GM21381 (cell line): ENCODE results near the gene TMEM108.
A peak's percentile ranks its signal among the peaks of the same experiment; 100 is the strongest.

Source experiments
- ATAC-seq: cut with Tn5 transposase; IDR thresholded peaks from one replicate; pipeline ENCODE4 v1.9.1; 2021; ENCODE audit warnings: mild to moderate bottlenecking, moderate library complexity; ENCODE audit not compliant: unreplicated experiment

Gene TMEM108

DNA sequence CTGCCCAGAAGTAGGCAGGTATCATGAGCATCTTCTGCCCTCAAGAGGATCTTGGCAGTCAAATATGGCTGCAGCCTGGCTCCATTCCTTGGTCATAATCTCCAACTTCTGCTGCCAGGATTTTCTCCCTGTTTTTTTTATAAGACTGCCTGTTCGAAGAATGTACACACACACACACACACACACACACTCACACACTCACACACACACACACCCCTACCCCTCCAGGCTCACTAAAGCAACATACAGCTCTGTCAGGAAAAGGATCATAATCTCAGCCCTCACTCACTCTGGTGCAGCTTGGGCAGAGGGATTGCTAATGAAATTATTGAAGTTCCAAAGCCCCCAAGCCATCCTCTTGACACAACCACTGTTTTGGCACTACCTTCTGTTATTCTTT is 232.4 kb downstream of the TMEM108 start:
- ATAC-seq = no peak

DNA sequence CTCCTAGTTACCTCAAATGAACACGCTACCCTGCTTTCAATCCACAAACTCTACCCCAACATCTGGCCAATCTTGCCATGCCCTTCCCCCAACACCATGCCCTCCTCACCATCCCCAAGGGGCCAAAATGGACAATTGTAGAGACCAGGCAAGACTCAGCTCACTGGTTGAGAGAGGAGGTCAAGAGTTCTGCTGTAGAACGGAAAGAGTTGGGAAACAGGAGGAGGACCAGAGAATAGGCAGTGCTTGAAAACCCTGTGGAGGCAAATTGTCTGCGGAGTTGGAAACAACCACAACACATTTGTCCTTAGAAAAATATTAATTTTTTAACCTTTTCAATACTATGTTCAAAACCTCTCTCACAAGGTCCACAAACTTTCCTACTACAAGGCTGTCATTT is 232.9 kb downstream of the TMEM108 start:
- no peak for ATAC-seq

DNA sequence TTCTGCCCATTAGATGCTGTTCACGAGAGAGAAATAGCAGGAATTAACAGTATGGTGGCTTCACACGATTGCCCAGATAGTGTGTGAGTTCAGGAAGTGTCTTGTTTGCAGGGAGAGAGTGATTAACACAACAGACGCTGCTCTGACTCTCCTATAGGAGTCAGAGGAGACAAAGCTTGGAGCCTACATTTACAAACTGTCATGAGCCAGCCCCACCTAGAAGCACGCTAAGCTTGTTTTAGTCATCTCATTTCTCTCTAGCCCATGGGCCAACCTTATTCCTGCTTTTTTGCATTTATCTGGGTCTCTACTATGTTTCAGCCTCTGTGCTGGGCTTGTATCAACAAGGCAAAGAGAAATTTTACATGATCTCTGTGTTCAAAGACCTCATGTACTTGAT is 233.3 kb downstream of the TMEM108 start:
- no peak for ATAC-seq

DNA sequence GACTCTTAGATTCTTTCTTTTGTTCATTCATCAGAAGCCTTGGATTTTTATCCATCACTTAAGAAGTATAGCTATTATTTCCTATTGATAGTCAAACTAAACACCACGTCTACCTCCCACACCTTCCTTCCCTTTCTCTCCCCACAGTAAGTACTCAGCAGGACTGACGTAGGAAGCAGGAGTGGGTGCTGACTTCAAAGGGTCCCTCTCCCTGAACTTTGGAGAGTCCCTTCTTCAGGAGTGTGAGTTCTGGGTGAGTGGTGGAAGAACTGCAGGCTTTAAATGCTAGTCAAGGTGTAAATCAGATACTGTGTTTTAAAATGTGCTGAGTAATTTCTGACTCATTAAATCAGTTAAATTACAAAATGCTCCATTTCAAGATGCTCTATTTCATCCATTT is 235.2 kb downstream of the TMEM108 start:
- no peak for ATAC-seq

DNA sequence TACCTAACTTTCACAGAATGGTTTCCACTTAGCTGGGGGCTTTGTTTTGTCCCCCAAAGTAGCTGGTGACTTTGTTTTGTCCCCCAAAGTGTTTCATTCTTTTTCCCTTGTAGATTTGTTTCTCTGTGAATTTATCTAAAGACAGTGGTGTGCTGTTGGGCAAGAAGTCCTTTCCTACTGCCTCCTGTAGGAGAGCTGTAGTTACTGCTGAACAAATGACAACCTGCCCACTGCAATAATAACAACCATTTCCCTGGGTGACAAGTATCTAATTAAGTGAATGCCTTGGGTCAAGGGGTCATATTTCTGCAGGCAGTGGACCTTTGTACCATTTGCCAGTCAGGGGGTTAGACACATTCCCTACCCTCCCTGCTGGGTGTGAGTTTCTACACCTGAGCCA is 236.3 kb downstream of the TMEM108 start:
- no peak for ATAC-seq

DNA sequence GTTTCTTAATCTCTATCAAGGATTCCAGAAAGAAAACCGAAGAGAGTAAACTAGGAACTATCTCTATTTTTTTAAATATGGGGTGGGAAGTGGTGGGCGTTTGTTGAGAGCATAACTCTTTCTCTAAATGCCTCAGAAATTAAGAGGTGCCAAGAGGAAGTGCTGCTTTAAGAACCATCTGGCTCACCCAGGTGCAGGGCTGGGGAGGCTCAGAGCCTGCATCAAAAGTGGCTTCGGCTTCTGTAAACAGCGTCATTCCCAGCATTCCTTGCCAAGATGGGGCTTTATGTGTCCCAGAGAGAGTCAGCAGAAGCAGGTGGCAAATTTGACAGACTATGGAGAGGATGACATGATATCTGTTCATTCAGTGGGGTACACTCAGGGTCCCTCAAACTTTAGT is 238.4 kb downstream of the TMEM108 start:
- no peak for ATAC-seq

DNA sequence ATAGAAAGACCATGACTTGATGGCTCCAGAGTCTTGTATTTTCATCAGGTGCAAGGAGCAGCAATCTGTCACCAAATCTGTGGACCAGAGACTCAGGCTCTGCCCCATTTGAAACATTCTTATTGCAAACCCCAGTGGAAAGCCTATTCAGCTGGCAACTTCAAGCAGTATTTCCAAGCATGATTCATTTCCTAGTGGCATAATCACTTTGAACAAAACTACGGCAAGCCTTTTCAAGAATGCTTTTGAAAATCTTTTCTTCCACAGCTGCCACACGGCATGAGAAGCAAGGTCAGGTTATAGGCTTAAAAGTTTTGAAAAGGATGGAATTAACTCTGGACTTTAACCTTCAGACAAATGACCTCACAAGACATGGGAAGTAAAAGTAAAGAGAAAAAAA is 239.6 kb downstream of the TMEM108 start:
- no peak for ATAC-seq

DNA sequence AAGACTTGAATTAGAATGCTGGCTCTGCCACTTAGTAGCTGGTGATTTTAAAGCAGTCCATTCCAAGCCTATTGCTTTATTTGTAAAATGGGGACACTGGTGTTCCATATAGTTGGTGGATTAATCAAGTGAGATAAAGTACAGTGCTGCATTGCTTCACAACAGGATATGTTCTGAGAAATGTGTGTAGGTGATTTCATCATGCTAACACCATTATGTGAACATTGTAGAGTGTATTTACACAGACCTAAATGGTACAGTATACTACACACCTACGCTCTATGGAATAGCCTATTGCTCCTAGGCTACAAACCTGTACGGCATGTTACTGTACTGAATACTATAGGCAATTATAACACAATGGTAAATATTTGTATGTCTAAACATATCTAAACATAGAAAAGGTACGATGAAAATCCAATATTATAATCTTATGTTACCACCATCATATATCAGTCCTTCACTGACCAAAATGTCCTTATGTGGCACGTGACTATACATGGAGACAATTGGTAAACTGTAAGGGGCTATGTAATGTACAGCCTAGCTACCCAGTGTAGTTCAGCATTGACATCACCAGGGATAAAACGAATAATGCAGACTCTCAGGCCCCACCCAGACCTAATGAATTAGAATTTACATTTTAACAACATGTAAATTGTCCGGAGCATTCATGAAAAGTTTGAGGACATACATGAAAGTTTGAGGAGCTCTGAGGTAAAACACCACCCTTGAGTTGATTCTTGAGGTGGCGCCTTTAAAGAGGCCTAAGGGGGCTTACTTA is 240.3 kb downstream of the TMEM108 start:
- ATAC-seq = no peak

DNA sequence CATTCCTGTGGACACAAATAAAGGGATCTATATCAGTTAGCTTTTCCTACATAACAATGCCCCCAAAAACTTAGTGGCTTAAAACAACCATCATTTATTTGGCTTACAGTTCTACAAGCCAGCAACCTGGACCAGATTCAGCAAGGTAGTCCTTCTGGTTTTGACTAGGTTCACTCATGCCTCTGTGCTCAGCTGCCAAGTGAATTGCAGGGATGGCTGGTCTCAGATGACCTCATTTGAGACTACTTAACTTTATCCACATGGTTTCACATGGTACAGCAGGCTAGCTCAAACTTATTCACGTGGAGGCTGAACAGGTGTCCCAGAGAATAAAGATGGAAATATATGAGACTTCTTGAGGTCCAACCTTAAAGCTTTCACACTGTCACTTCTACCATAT is 242.4 kb downstream of the TMEM108 start:
- ATAC-seq = no peak

DNA sequence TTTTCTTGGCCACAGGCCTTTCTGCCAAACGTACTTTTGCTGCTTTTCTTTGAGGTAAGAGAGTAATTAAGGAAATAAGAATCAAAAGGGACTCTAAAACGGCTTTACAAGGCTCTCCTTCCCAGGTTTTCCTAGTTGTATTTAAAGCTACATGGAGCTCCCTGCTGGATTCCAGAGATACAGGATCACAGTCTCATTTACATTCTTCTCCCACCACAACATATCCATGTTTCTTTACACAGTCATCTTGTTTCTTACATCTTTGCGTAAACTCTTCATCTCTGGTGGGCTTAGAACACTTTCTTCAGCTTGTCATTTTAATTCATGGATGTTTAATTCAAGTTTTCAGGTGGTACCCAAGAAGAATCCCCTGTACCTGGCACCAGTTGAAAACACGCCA is 244.0 kb downstream of the TMEM108 start:
- no peak for ATAC-seq

DNA sequence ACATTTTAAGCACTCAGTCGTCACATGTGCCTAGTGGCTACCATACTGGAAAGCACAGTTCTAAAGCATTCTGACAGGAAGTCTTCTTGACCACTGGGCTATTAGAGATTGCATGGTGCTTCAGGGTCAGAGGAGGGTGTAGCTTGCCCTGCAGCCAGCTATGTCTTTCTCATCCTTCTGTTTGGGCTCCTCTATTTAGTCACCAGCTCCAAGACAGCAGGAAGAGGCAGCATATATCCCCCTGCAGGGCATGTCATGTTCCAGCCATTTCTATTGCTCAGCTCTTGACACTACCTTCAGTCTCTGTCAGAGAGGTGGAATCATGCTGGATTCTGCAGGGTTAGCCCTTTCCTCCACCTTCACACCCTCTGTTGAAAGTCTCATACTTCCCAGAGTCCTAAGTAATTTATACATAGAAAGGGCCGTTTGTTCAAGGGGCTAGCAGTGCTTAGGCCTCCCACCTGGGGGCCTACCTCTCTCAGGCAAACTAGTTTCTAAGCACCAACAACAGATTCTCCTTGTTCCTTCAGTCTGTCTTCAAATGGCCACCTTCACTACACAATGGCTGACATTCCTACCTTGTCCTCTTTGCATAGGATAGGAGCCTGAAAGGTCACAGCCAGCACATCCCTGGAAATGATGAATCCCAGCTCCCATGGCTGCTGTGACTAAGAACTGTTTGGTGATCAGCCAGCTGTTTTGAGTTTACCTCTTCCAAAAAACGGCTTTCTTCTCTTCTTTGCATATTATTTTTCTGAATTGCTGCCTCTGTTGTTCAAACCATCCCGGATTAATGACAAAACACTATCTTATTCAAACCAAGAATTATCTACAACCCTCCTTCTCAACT is 246.0 kb downstream of the TMEM108 start:
- ATAC-seq = no peak

DNA sequence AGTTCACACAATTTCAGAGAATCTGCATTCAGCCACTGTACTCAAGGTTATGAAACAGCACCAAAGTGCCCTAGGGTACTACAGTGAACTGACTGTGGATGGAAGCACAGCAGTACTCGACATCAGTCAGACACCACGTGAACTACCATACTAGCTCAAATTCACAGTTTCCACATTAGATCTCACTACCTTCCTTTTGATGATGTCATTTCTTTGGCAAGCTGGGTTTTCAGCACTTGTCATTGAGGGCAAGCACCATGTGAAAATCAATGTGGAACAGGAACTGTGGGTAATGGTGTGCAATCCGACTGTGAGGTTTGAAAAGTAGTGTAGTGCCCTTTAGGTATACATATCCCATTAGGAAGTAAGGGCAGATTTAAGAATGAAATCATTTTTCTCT is 251.1 kb downstream of the TMEM108 start:
- ATAC-seq = no peak

DNA sequence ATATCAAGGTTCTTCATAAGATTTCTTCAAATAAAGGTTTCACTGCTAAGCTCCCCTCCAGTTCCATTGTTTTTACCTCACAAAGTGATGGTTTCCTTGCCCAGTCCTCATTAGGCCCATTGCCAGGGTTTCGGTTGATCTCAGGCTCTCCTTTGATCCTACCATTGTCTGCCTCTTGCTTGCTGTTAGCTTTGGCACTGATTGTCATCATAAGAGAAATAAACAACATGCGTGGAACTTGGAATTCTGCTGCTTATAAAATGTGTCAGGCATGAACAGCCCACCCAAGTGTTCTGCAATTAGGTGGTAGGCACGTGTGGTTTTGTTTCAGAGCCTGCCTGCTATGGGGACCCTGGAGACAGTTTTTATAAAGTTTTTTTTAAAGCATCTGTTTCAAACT is 254.1 kb downstream of the TMEM108 start:
- no peak for ATAC-seq

DNA sequence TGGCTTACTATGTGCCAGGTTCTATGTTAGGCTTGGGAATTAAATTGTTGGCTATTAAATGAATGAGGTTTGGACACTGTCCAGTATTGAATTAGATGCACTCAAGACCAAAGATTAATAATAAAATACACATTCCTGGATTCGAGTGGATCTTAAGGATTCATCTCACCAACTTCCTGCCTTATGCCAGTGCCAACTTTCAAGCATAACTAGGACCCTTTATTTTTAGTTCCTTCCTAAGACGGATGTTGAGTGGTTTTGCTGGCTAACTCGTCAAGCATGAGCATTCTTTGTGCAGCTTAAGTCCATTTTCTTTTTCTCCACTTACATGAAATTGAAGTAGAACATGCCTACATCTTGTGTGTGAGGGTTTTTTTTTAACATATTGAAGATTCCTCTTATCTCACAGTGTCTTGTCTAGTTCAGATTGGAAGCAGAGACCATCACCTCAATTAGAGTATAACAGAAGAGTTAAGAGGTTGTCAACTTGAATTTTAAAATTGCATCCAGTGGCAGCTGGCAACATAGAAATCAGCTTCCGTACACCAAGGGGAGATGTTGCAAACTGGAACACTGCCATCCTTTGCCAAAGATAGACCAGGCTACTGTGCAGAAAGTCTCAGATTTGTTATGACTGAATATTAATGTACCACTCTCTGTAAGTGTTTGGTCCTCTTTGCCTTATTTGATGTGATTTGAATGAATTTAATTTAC is 255.4 kb downstream of the TMEM108 start:
- no peak for ATAC-seq

DNA sequence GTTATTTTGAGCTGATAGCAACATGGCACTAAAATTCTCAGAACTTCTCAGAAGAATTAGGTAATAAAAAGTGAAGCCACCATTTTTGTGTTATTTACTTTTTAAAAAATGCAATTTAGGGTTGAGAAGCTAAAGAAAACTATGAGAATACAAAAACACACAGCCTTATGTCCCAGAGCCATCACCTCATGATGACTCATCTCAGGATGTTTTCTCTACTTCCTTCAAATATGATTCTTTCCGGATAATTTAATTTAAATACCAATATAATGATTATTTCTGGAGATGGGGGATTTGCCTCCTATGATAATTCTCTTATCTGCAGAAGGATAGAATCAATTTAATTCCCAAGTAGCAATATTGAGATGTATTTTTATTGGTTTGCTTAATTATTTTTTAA is 256.1 kb downstream of the TMEM108 start:
- no peak for ATAC-seq

DNA sequence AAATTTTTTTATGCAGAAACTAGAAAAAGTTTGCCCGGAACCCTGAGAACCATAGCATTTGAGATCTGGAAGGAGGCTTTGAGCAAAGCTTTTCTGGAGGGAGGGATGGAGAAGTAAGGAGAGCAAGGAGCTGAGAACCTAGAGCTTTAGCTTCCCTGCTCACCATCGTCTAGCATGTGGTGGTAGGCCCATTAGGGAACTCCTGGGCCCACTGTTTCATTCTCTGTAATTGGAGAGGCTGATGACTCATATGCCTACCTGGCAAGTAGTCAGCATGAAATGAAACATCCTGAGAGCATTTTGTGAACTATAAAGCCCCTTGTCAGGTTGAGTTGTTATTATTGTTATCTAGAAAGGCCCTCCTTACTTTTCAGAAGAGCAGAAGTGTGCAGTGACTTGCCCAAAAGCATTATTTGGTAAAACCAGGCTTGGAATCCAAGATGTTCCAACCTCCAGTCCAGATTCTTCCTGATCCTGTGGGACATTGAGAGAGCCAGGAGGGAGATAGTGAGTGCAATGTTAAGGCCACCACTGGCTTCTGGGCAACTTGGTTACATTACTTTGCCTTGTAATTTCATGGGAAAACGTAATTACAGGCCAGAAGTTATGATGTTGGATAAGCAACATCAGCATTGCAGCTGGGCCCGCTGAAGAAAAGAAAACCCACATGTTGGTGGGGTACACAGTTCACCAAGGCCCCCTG is 257.2 kb downstream of the TMEM108 start:
- ATAC-seq = peak; percentile 71

DNA sequence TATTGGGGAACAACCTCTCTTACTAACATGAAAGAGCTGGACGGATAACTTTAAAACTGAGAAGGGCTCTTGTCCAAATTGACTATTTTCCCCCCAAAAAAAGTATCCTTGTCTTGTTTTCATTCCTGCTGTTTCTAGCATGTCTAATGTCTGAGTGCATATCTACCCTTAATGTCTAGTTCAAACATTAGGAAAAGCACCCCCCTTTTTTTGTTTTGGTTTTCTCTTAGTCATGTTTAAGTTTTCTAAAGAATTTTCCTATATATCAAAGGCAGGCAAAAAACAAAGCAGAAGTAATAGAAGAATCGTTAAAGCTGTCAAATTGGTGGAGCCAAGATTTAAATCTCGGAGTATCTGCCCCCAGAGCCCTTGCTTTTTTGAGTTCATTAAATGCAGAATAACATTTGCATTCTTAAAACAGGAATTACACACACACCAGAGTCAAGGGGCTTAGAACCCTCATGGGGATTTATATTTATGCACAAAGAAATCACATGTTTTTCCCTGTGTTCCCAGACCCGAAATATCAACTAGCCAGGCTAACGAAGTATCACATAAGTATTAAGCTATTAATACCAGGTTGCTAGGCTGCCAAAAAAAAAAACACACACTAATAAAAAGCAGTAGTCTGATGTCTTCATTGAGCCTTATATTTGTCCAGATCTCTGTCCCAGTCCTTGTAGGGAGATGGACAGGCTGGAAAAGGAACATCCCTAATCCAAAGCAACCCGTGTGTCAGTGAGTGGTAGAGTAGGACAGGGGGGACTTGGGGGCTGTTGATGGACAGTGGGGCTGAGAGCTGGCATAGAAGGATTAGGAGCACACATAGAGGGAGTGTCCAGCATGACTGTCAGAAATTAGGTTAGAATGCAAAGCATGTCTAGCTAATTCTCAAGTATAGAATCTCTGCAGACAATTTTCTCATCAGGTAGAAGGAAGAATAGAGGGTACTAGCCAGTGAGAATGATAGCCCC is 258.0 kb downstream of the TMEM108 start:
- ATAC-seq = no peak

DNA sequence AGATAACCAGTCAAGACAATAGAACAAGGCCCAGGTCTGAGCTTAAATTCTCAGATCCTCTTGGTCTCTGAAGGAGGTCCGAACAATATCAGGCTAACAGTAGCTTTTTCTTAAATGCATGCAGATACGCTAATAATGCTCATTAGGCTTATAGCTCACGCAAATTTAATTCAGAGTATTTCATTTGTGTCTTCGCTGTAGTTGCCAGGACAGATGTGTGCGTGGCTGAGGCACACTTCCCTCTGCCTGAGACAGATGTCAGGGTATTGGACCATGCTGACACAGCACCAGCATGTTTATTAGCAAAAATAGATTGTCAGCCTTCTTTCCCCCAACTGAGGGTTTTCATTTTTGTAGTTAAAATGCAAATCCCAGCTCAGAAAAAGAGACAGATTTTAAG is 258.8 kb downstream of the TMEM108 start:
- ATAC-seq = no peak

DNA sequence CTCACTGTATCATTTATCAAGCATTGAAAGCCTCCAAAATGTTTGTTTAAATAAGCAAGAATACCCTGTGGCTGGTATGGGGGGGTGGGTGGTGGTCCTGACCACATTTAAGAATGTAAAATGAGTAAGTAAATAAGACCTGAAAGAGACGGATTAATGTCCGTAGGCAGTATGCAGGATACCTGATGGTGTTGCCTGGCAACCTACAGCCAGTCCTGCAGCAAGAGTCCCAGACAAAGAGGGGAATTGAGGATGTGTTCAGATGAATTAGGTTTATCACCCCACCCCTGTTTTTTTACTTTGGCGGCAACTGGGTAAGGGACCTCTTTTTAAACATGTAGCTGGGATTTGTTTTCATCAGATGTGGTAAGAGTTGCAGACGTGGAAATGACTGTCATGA is 261.9 kb downstream of the TMEM108 start:
- no peak for ATAC-seq

DNA sequence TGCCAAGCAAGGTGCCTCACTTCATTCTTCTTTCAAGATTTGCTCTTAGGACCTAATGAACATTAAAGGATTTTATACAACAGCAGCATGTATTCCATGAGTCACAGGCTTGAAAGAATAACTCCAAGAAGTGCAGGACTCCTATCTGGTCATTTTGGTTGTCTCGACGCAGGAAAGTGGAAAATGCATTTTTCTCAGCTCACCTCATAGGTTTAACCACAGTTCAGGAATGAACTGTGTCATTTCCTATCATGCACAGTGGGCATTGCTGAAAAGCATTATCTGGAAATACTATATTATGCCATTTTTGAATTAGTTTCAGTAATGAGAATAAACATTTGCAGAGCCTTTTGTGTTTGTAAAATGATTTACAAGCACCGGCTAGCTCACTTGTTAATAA is 263.0 kb downstream of the TMEM108 start:
- no peak for ATAC-seq
